KBM-7 (cell line): ENCODE data around the gene ANP32B.
"Not testable (repeated sequence)": the region's sequence is repeated elsewhere in the genome, so short reads cannot be mapped to it uniquely, and the experiment has no call there.

Source experiments
- DNase-seq: peaks from one replicate; pipeline ENCODE4 v3.0.0-alpha.2; 2015
- in situ Hi-C: fragments of 300-500 bp; cut with MboI; formaldehyde crosslinking; loops from 2 replicates; pipeline ENCODE4 v1.14.3; 2020; ENCODE audit warnings: low sequenced_read_pairs, low pct_unique_long_range_greater_than_20kb, mixed read lengths

The ANP32B gene

GRCh38 chr9:97961361-97961760 is 21.8 kb upstream of the ANP32B start:
- in situ Hi-C loops: no loop called here
- no peak for DNase-seq

- DNase-seq: no peak
- in situ Hi-C loops: no loop called here
Measured at GRCh38 chr9:97962136-97962535, 21.0 kb upstream of the ANP32B start.

- no peak for DNase-seq
- in situ Hi-C loops: no loop called here
Measured at GRCh38 chr9:97962575-97962974, 20.6 kb upstream of the ANP32B start.

GRCh38 chr9:97963232-97963631 is 19.9 kb upstream of the ANP32B start:
- no peak for DNase-seq
- in situ Hi-C loops: no loop called here

GRCh38 chr9:97964901-97965300 is 18.2 kb upstream of the ANP32B start:
- DNase-seq: no peak
- in situ Hi-C loops: no loop called here

- in situ Hi-C loops: no loop called here
- no peak for DNase-seq
Measured at GRCh38 chr9:97966493-97966892, 16.6 kb upstream of the ANP32B start.

- DNase-seq: no peak
- in situ Hi-C loops: no loop called here
Measured at GRCh38 chr9:97969014-97969413, 14.1 kb upstream of the ANP32B start.

GRCh38 chr9:97970165-97970564 is 13.0 kb upstream of the ANP32B start:
- in situ Hi-C loops: no loop called here

GRCh38 chr9:97972753-97973152 is 10.4 kb upstream of the ANP32B start:
- no peak for DNase-seq
- in situ Hi-C loops: no loop called here

More at GRCh38 chr9:97970165-97970564, 13.0 kb upstream of the ANP32B start:
- DNase-seq: no peak

- DNase-seq: no peak
- in situ Hi-C loops: no loop called here
Measured at GRCh38 chr9:97975376-97975775, 7.8 kb upstream of the ANP32B start.

GRCh38 chr9:97976633-97977032 is 6.5 kb upstream of the ANP32B start:
- DNase-seq, in situ Hi-C loops: not testable (repeated sequence)

- DNase-seq: no peak
- in situ Hi-C loops: no loop called here
Measured at GRCh38 chr9:97978371-97979130, 4.6 kb upstream of the ANP32B start.

- DNase-seq: no peak
- in situ Hi-C loops: no loop called here
Measured at GRCh38 chr9:97979788-97980478, 3.2 kb upstream of the ANP32B start.

GRCh38 chr9:97980479-97980803 is 2.7 kb upstream of the ANP32B start:
- in situ Hi-C loops: no loop called here
- DNase-seq: no peak

GRCh38 chr9:97980918-97981845 is 2.0 kb upstream of the ANP32B start:
- DNase-seq: no peak
- in situ Hi-C loops: no loop called here

- DNase-seq: no peak
- in situ Hi-C loops: no loop called here
Measured at GRCh38 chr9:97981846-97982682, 1.1 kb upstream of the ANP32B start.

GRCh38 chr9:97983589-97984187 is 547 bp downstream of the ANP32B start:
- in situ Hi-C loops: no loop called here
- DNase-seq: no peak

GRCh38 chr9:97984188-97985057 is 1.3 kb downstream of the ANP32B start:
- DNase-seq: peak; percentile 67
- in situ Hi-C loops: no loop called here
